ENCODE measurements around the gene AKR1B1.

- TF ChIP-seq, protein P1, sequence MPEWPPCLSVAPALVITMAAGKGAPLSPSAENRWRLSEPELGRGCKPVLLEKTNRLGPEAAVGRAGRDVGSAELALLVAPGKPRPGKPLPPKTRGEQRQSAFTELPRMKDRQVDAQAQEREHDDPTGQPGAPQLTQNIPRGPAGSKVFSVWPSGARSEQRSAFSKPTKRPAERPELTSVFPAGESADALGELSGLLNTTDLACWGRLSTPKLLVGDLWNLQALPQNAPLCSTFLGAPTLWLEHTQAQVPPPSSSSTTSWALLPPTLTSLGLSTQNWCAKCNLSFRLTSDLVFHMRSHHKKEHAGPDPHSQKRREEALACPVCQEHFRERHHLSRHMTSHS (tag by site-specific recombination; IDR thresholded peaks at IDR 0.05), result no peak
- TF ChIP-seq OVOL3 (tag by site-specific recombination; IDR thresholded peaks at IDR 0.05) (no peak), ZNF169 (tag by site-specific recombination; IDR thresholded peaks at IDR 0.05) (no peak), RBAK (tag by site-specific recombination; IDR thresholded peaks at IDR 0.05) (no peak), ZNF24 (tag by site-specific recombination; IDR thresholded peaks at IDR 0.05) (no peak)
- TF ChIP-seq, protein P2, sequence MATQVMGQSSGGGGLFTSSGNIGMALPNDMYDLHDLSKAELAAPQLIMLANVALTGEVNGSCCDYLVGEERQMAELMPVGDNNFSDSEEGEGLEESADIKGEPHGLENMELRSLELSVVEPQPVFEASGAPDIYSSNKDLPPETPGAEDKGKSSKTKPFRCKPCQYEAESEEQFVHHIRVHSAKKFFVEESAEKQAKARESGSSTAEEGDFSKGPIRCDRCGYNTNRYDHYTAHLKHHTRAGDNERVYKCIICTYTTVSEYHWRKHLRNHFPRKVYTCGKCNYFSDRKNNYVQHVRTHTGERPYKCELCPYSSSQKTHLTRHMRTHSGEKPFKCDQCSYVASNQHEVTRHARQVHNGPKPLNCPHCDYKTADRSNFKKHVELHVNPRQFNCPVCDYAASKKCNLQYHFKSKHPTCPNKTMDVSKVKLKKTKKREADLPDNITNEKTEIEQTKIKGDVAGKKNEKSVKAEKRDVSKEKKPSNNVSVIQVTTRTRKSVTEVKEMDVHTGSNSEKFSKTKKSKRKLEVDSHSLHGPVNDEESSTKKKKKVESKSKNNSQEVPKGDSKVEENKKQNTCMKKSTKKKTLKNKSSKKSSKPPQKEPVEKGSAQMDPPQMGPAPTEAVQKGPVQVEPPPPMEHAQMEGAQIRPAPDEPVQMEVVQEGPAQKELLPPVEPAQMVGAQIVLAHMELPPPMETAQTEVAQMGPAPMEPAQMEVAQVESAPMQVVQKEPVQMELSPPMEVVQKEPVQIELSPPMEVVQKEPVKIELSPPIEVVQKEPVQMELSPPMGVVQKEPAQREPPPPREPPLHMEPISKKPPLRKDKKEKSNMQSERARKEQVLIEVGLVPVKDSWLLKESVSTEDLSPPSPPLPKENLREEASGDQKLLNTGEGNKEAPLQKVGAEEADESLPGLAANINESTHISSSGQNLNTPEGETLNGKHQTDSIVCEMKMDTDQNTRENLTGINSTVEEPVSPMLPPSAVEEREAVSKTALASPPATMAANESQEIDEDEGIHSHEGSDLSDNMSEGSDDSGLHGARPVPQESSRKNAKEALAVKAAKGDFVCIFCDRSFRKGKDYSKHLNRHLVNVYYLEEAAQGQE (tag by site-specific recombination; IDR thresholded peaks at IDR 0.05), result no peak
These were observed 5.4 kb downstream of the AKR1B1 start for GRCh38 chr7:134453518-134453917.
